IMR-90 (cell line): ENCODE results near the gene SLC50A1. TPM values are rescaled to one million over a fixed set of nuclear protein-coding genes. Genes with fewer than 3 reads are reported as not detected.

Experiments
- ATAC-seq: fragments of 200-7000 bp; cut with Tn5 transposase; 2 replicates; pipeline ENCODE4 v1.9.1; 2020; ENCODE audit warnings: low read depth, mild to moderate bottlenecking, moderate library complexity
- BruUV-seq: library from RNA; stranded (reverse); fragments of 400-500 nt; replicated peaks from 2 replicates; lab custom pipeline; 2021; lab: Mats Ljungman, UMichigan
- CTCF ChIA-PET: fragments of 300-600 bp; formaldehyde crosslinking; extraction: SDS; loops from one replicate; lab custom pipeline; 2021; ENCODE audit warnings: antibody characterized with exemption; lab: Yijun Ruan, JAX
- POLR2A ChIA-PET: fragments of 300-600 bp; sonication (Branson Sonifier 250); formaldehyde crosslinking; loops from one replicate; lab custom pipeline; 2022; ENCODE audit warnings: antibody characterized with exemption; ENCODE audit not compliant: unreplicated experiment; lab: Charles Lee
- DNase-seq: peaks from one replicate; pipeline ENCODE4 v3.0.0; 2013
- H2AFZ ChIP-seq: replicated peaks from 2 replicates; pipeline ENCODE3; 2013; ENCODE audit warnings: low read length, mild to moderate bottlenecking; ENCODE audit not compliant: poor library complexity
- H2AK5ac ChIP-seq: 2 replicates; pipeline ENCODE4 v1.6.1; 2013; ENCODE audit warnings: low read depth, low read length, inconsistent platforms
- H2AK9ac ChIP-seq: replicated peaks from 2 replicates; pipeline ENCODE3; 2013; ENCODE audit warnings: mild to moderate bottlenecking, low read depth, low read length, moderate library complexity; ENCODE audit not compliant: poor library complexity
- H2BK120ac ChIP-seq: 2 replicates; pipeline ENCODE4 v1.6.1; 2013; ENCODE audit warnings: low read depth, low read length, inconsistent platforms
- H2BK15ac ChIP-seq: 3 replicates; pipeline ENCODE4 v1.6.1; 2013; ENCODE audit warnings: low read depth, low read length, inconsistent platforms
- H2BK20ac ChIP-seq: 2 replicates; pipeline ENCODE4 v1.6.1; 2013; ENCODE audit warnings: low read depth, mild to moderate bottlenecking, inconsistent platforms, low read length, moderate library complexity
- H2BK5ac ChIP-seq: 2 replicates; pipeline ENCODE4 v1.6.1; 2013; ENCODE audit warnings: mild to moderate bottlenecking, low read depth, low read length, inconsistent platforms; ENCODE audit not compliant: poor library complexity, severe bottlenecking
- H3K14ac ChIP-seq: replicated peaks from 2 replicates; pipeline ENCODE4 v1.6.1; 2013; ENCODE audit warnings: low read depth, low read length, inconsistent platforms
- H3K18ac ChIP-seq: 2 replicates; pipeline ENCODE4 v1.6.1; 2013; ENCODE audit warnings: low read depth, low read length, control low read depth
- H3K23ac ChIP-seq: 2 replicates; pipeline ENCODE4 v1.6.1; 2013; ENCODE audit warnings: low read depth, low read length, inconsistent platforms
- H3K27ac ChIP-seq: 2 replicates; pipeline ENCODE4 v1.5.1; 2013; ENCODE audit warnings: mild to moderate bottlenecking, control low read depth, low read length; ENCODE audit not compliant: insufficient read depth
- H3K27me3 ChIP-seq: 2 replicates; pipeline ENCODE4 v1.6.1; 2013; ENCODE audit warnings: low read length; ENCODE audit not compliant: control insufficient read depth, insufficient read depth
- H3K36me3 ChIP-seq: 2 replicates; pipeline ENCODE4 v1.6.1; 2013; ENCODE audit warnings: low read length, mixed read lengths; ENCODE audit not compliant: control insufficient read depth, insufficient read depth
- H3K4ac ChIP-seq: 2 replicates; pipeline ENCODE4 v1.6.1; 2013; ENCODE audit warnings: low read depth, low read length, inconsistent platforms
- H3K4me1 ChIP-seq: 2 replicates; pipeline ENCODE4 v1.6.1; 2013; ENCODE audit warnings: low read length, mixed read lengths; ENCODE audit not compliant: control insufficient read depth, insufficient read depth
- H3K4me2 ChIP-seq: 2 replicates; pipeline ENCODE4 v1.6.1; 2013; ENCODE audit warnings: low read depth, mild to moderate bottlenecking, control low read depth, low read length, moderate library complexity
- H3K4me3 ChIP-seq: 2 replicates; pipeline ENCODE4 v1.5.1; 2013; ENCODE audit warnings: low read depth, mild to moderate bottlenecking, control low read depth, low read length, moderate library complexity; ENCODE audit not compliant: insufficient read depth
- H3K56ac ChIP-seq: 2 replicates; pipeline ENCODE4 v1.6.1; 2013; ENCODE audit warnings: low read length, inconsistent platforms; ENCODE audit not compliant: insufficient read depth; ENCODE audit errors: extremely low read depth
- H3K79me1 ChIP-seq, 2 experiments: 2 replicates each; pipeline ENCODE4 v1.6.1; 2013; ENCODE audit warnings: low read length in 2 of 2, inconsistent platforms in 1 of 2, low read depth in 1 of 2
- H3K9ac ChIP-seq: 2 replicates; pipeline ENCODE4 v1.6.1; 2013; ENCODE audit warnings: low read depth, low read length, control low read depth
- H3K9me1 ChIP-seq: 2 replicates; pipeline ENCODE4 v1.6.1; 2013; ENCODE audit warnings: low read length, inconsistent platforms; ENCODE audit not compliant: insufficient read depth
- H3K9me3 ChIP-seq: 2 replicates; pipeline ENCODE4 v1.6.1; 2013; ENCODE audit warnings: low read length; ENCODE audit not compliant: control insufficient read depth, insufficient read depth
- H4K20me1 ChIP-seq: 2 replicates; pipeline ENCODE4 v1.6.1; 2013; ENCODE audit warnings: low read length, inconsistent platforms; ENCODE audit not compliant: insufficient read depth
- H4K5ac ChIP-seq: 2 replicates; pipeline ENCODE4 v1.6.1; 2013; ENCODE audit warnings: mild to moderate bottlenecking, low read depth, low read length, control low read depth
- H4K8ac ChIP-seq, 2 experiments: 2 replicates each; pipeline ENCODE4 v1.6.1; 2013; ENCODE audit warnings: low read depth in 2 of 2, low read length in 2 of 2, control low read depth in 1 of 2, inconsistent platforms in 1 of 2
- H4K91ac ChIP-seq: 2 replicates; pipeline ENCODE4 v1.6.1; 2013; ENCODE audit warnings: low read depth, low read length, inconsistent platforms; ENCODE audit not compliant: insufficient read depth
- MAFK ChIP-seq: IDR thresholded peaks from 2 replicates; pipeline ENCODE4 v1.6.1; 2012; ENCODE audit warnings: low read depth, low read length, improper control_type of control experiment
- MAZ ChIP-seq: IDR thresholded peaks from 2 replicates; pipeline ENCODE4 v1.6.1; 2012; ENCODE audit warnings: low read depth, mild to moderate bottlenecking, low read length, improper control_type of control experiment, moderate library complexity, borderline replicate concordance
- MXI1 ChIP-seq: IDR thresholded peaks from 2 replicates; pipeline ENCODE4 v1.6.1; 2012; ENCODE audit warnings: low read depth, mild to moderate bottlenecking, low read length, moderate library complexity, borderline replicate concordance
- WGBS, 2 experiments: methylation state at CpG; one replicate each; pipeline versions ENCODE4 v1.1.5 to v1.1.7; 2013; ENCODE audit warnings: missing lambda C conversion rate in 2 of 2; ENCODE audit not compliant: insufficient read length in 1 of 2; ENCODE audit errors: extremely low coverage in 2 of 2; 5-methylcytosine and 5-hydroxymethylcytosine counted together
- dilution Hi-C: fragments of 300-500 bp; cut with HindIII; formaldehyde crosslinking; loops from one replicate; pipeline ENCODE4 v1.14.3; 2018; ENCODE audit warnings: low sequenced_read_pairs; ENCODE audit not compliant: unreplicated experiment
- in situ Hi-C: fragments of 300-500 bp; cut with MboI; formaldehyde crosslinking; loops from 3 replicates; pipeline ENCODE4 v1.14.3; 2019; ENCODE audit warnings: low sequenced_read_pairs, inconsistent platforms, mixed read lengths
- intact Hi-C: fragments of 100-400 bp; cut with micrococcal nuclease; formaldehyde crosslinking; loops from 2 replicates; pipeline ENCODE4 v1.10.0; 2022
- polyA plus RNA-seq, 3 experiments: library from polyadenylated mRNA; depleted of rRNA; stranded (reverse); fragments of >200 nt; gene quantifications; 2 replicates each; pipeline ENCODE4 v1.2.3, GENCODE V29; 2012; ENCODE audit warnings: low replicate concordance in 1 of 3
- total RNA-seq: library from RNA; depleted of rRNA; stranded (reverse); fragments of >200 nt; gene quantifications from 2 replicates; pipeline ENCODE4 v1.2.3, GENCODE V29; 2012

The SLC50A1 gene
- total and polyA plus RNA-seq, 2 of the 4 experiments (the other 2 are of a cell fraction) = 20.6 to 20.8 TPM

- H2AFZ ChIP-seq = no peak overlapping the region
- H4K91ac ChIP-seq = no peak overlapping the region
- no peak overlapping the region for H3K56ac ChIP-seq
- H3K4me2 ChIP-seq = no peak overlapping the region
- H3K9ac ChIP-seq = no peak overlapping the region
- no CpG with 5 or more reads among the region's 5 CpGs for WGBS, 2 experiments
- peaks cover 0 to 30% of the 10 kb centered on the region in 2 experiments for H3K79me1 ChIP-seq
- dilution Hi-C loops (no loop called here), in situ Hi-C loops (loop anchor here (5.0 kb wide), 1 partner anchor 77 kb away; no protein-coding TSS in a partner anchor), intact Hi-C loops (no loop called here)
- no peak for TF ChIP-seq MAZ
- no peak for TF ChIP-seq MXI1
- TF ChIP-seq MAFK = no peak
- H4K20me1 ChIP-seq = no peaks in the 10 kb centered on the region
- H3K36me3 ChIP-seq = peaks cover 16% of the 10 kb centered on the region
- H3K27ac ChIP-seq = no peak overlapping the region
- ChIA-PET CTCF (no interaction called here), POLR2A (interaction anchor here (1.5 kb wide), 1 partner anchor 78 kb away, joined by 5 read pairs; no protein-coding TSS in a partner anchor)
- no peak for DNase-seq
- no peak overlapping the region for H4K8ac ChIP-seq
- BruUV-seq = no TSS peak
- no peak overlapping the region for H2AK9ac ChIP-seq
- no peak overlapping the region for H2AK5ac ChIP-seq
- peaks cover 6% of the 10 kb centered on the region; the same call in 1 of the 2 replicates for H3K27me3 ChIP-seq
- H3K14ac ChIP-seq = no peak overlapping the region
- no peaks in the 10 kb centered on the region; the same call in none of the 2 replicates for H3K9me1 ChIP-seq
- H3K4me3 ChIP-seq = no peak overlapping the region
- no peak overlapping the region for H2BK20ac ChIP-seq
- no peak overlapping the region for H4K5ac ChIP-seq
- H2BK120ac ChIP-seq = no peak overlapping the region
- no peak overlapping the region for H3K23ac ChIP-seq
- H2BK5ac ChIP-seq = no peak overlapping the region
- H3K4me1 ChIP-seq = peaks cover 4% of the 10 kb centered on the region
- H3K4ac ChIP-seq = no peak overlapping the region
- H2BK15ac ChIP-seq = no peak overlapping the region
- H3K9me3 ChIP-seq = no peaks in the 10 kb centered on the region
- no peak for ATAC-seq
- H3K18ac ChIP-seq = no peak overlapping the region
These were observed 33.9 kb downstream of the SLC50A1 start for GRCh38 chr1:155169541-155169940.
